ENCODE measurements around the gene STH. TPM values are rescaled to one million over a fixed set of nuclear protein-coding genes. Genes with fewer than 3 reads are reported as not detected.

STH gene
- total RNA-seq (not detected), polyA plus RNA-seq (not detected)
- long read RNA-seq, donor 1 = 0 reads
- long read RNA-seq, donor 2 = 0 reads
- long read RNA-seq, donor 3 = 0 reads
- long read RNA-seq, donor 4 = 0 reads
- long read RNA-seq, donor 5 = 0 reads
- long read RNA-seq, donor 6 = 0 reads
- long read RNA-seq, donor 7 = 0 reads
- long read RNA-seq, donor 8 = 0 reads
- long read RNA-seq, donor 9 = 0 reads
- long read RNA-seq, donor 10, partial matches to known transcripts = 0 of 1 reads
- long read RNA-seq, donor 10, other reads (novel, unspliced or antisense) = 0 of 1 reads

- no peak for DNase-seq
- Histone ChIP-seq H3K27ac (no peak within 1 kb of the TSS), H3K27me3 (no peaks in the 10 kb centered on the region), H3K36me3 (no peaks in the 10 kb centered on the region), H3K4me3 (no peak within 1 kb of the TSS), H3K4me1 (peaks cover 7 to 18% (median 16%) of the 10 kb centered on the region in 4 donors), H3K9me3 (no peaks in the 10 kb centered on the region)
- 79 to 87% (median 85%) methylated on average over 8 of the region's 8 CpGs for WGBS, 5 donors
- TF ChIP-seq EP300 (IDR thresholded peaks at IDR 0.05) (no peak), POLR2A (IDR thresholded peaks at IDR 0.05) (no peak), POLR2AphosphoS5 (IDR thresholded peaks at IDR 0.05) (no peak), CTCF (IDR thresholded peaks at IDR 0.05) (no peak)
- intact Hi-C loops (cut with DNase I; ENCODE audit: low total_unique reads) = no loop called here
Measured at GRCh38 chr17:45998987-45999899, at the start of gene STH. Gene STH, plus strand, starts transcription at chr17:45999250. Its CDS starts 30 bp downstream, at chr17:45999280.

- H3K4me1 ChIP-seq = peaks cover 6 to 15% (median 12%) of the 10 kb centered on the region in 4 donors
- H3K36me3 ChIP-seq = no peaks in the 10 kb centered on the region
- no peaks in the 10 kb centered on the region for H3K9me3 ChIP-seq
- no peak overlapping the region for H3K27ac ChIP-seq
- H3K4me3 ChIP-seq = no peak overlapping the region
- intact Hi-C loops (cut with DNase I; ENCODE audit: low total_unique reads) = no loop called here
- DNase-seq = no peak
- H3K27me3 ChIP-seq = peaks cover 0 to 42% (median 26%) of the 10 kb centered on the region in 3 donors
- TF ChIP-seq EP300 (IDR thresholded peaks at IDR 0.05) (no peak), POLR2AphosphoS5 (IDR thresholded peaks at IDR 0.05) (no peak), CTCF (IDR thresholded peaks at IDR 0.05) (no peak), POLR2A (IDR thresholded peaks at IDR 0.05) (no peak)
- 64 to 77% (median 74%) methylated on average over 9 of the region's 9 CpGs for WGBS, 5 donors
Measured at GRCh38 chr17:45949755-45950320, 49.2 kb upstream of the STH start.

GRCh38 chr17:45950888-45951287 is 48.2 kb upstream of the STH start:
- Histone ChIP-seq H3K9me3 (no peaks in the 10 kb centered on the region), H3K36me3 (no peaks in the 10 kb centered on the region), H3K27ac (no peak overlapping the region), H3K4me3 (no peak overlapping the region), H3K4me1 (peaks cover 6 to 15% (median 12%) of the 10 kb centered on the region in 4 donors), H3K27me3 (peaks cover 0 to 43% (median 26%) of the 10 kb centered on the region in 3 donors)
- intact Hi-C loops (cut with DNase I; ENCODE audit: low total_unique reads) = no loop called here
- TF ChIP-seq EP300 (IDR thresholded peaks at IDR 0.05) (no peak), POLR2AphosphoS5 (IDR thresholded peaks at IDR 0.05) (no peak), POLR2A (IDR thresholded peaks at IDR 0.05) (no peak), CTCF (IDR thresholded peaks at IDR 0.05) (no peak)
- 82 to 87% (median 83%) methylated on average over 8 of the region's 8 CpGs for WGBS, 5 donors
- DNase-seq = no peak

- WGBS, 5 donors = 41 to 55% (median 51%) methylated on average over 10 of the region's 10 CpGs
- Histone ChIP-seq H3K9me3 (no peaks in the 10 kb centered on the region), H3K4me1 (peaks cover 6 to 15% (median 12%) of the 10 kb centered on the region in 4 donors), H3K27ac (no peak overlapping the region), H3K4me3 (no peak overlapping the region), H3K27me3 (peaks cover 0 to 45% (median 26%) of the 10 kb centered on the region in 3 donors), H3K36me3 (no peaks in the 10 kb centered on the region)
- intact Hi-C loops (cut with DNase I; ENCODE audit: low total_unique reads) = no loop called here
- no peak for DNase-seq
- TF ChIP-seq POLR2AphosphoS5 (IDR thresholded peaks at IDR 0.05) (no peak), EP300 (IDR thresholded peaks at IDR 0.05) (no peak), POLR2A (IDR thresholded peaks at IDR 0.05) (no peak), CTCF (IDR thresholded peaks at IDR 0.05) (no peak)
Measured at GRCh38 chr17:45951403-45951802, 47.6 kb upstream of the STH start.
